HG03442 (cell line): ENCODE results near the gene FAM174C.
"Not testable (repeated sequence)": the region's sequence is repeated elsewhere in the genome, so short reads cannot be mapped to it uniquely, and the experiment has no call there.

Experiments used
- ATAC-seq: cut with Tn5 transposase; IDR thresholded peaks from one replicate; pipeline ENCODE4 v1.9.1; 2021; ENCODE audit warnings: mild to moderate bottlenecking, moderate library complexity; ENCODE audit not compliant: unreplicated experiment

Gene FAM174C

GRCh38 chr19:1317274-1318003 is 42.1 kb downstream of the FAM174C start:
- ATAC-seq = no peak

DNA sequence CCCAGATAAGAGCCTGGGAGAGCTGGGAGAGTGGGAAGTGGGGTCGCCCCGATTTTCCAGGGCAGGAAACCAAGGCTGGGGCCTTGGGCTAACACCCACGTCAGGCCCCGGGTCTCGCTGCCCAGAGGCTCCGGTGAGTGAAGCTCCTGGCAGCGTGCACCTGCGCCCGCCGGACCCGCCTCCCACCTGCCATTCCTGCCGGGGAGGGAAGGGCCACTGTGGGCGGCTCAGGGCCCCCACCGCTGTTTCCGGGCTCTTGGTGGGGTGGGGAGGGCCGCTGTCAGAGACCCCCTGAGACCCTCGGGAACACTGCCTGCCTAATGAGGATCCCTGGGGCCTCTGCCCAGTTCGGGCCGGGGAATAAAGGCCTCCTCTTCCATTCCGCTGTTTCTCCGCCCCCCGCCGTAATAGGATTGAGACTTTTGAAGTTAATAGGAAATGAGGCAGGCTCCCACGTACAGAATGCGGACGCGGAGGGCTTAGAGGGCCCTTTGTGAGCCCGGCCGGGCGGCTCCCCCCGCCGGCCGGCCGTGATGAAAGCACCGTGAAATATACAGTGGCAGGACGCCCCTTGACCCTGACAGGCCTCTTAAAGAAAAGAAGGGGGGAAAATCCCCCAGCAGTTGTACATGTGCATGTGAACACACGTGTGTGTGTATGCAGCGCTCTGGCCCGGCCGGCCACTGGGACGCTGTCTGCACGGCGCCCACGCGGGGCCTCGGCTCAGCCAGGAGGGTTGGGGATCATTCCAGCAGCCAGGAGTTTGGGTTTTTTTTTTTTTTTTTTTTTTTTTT is 43.5 kb downstream of the FAM174C start:
- ATAC-seq = no peak

GRCh38 chr19:1320282-1320650 is 44.9 kb downstream of the FAM174C start:
- not testable (repeated sequence) for ATAC-seq

DNA sequence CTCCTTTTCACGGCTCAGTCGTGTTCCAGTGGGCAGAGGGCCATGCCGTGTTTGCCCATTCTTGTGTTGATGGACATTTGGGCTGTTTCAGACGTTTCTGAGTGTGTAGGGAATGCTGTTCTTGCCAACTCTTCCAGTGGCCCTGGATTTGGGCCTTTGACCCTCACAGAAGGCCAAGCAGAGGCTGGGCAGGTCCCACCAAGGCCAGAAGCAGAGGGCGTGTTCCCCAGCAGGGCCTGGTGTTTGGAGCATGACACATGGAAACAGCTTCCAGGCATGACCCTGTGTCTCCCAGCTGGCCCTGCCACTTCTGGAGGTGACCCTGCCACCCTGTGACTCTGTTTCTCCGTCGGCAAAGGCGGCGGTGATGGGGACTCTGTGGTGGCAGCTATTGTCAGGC is 46.2 kb downstream of the FAM174C start:
- ATAC-seq = no peak

DNA sequence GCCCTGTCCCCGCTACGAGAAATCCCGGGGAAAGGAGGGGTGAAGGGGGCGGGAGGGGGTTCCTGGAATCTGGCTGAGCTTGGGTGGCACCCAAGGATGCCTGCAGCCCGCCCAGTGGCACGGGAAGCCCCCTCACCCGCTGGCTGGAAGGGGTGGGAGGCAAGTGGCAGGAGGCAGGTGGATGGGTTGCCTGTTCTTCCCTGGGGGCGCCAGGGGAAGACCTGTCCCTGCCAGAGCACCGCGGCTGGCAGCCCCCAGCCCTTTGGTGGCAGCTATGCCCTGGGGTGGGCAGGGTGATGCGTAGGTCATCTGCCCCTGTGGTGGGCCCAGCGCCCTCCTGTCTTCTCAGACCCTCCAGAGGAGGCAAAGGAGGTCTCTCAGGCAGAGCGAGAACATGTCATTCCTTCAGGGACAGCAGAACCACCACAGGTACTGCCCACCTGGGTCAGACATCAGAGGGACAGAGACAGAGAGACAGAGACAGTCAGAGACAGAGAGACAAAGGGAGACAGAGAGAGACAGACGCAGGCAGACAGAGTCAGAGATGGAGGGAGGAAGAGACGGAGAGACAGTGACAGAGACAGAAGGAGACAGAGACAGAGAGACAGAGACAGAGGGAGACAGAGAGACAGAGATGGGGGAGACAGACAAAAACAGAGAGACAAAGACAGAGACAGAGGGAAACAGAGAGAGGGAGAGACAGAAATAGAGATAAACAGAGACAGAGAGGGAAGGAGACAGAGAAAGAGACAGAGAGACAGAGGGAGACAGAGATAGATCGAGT is 47.1 kb downstream of the FAM174C start:
- no peak for ATAC-seq

DNA sequence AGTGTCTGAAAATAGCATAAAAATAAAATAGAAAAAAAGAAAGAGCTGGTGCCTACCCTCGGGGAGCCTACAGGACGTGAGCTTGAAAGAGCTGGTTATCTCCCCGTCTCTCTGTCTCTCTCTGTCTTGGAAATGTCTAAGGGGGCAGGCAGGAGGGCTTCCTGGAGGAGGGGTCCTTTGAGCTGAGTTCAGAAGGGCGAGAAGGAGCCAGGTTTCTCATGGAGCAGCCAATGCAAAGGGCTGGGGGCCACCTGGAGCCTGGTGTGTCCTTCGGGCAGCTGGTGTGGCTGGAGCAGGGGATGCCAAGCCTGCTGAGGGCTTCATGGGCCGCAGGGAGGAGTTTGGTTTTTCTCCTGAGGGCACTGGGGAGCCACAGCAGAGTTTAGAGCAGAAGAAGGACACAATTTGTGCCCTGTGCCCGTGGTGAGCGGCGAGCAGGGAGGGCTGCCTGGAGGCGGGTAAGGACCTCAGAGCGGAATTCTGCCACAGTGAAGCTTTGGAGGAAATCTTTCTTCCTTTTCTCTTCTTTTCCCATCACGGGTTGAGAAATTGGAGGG is 49.0 kb downstream of the FAM174C start:
- no peak for ATAC-seq

GRCh38 chr19:1324806-1325567 is 49.7 kb downstream of the FAM174C start:
- no peak for ATAC-seq

DNA sequence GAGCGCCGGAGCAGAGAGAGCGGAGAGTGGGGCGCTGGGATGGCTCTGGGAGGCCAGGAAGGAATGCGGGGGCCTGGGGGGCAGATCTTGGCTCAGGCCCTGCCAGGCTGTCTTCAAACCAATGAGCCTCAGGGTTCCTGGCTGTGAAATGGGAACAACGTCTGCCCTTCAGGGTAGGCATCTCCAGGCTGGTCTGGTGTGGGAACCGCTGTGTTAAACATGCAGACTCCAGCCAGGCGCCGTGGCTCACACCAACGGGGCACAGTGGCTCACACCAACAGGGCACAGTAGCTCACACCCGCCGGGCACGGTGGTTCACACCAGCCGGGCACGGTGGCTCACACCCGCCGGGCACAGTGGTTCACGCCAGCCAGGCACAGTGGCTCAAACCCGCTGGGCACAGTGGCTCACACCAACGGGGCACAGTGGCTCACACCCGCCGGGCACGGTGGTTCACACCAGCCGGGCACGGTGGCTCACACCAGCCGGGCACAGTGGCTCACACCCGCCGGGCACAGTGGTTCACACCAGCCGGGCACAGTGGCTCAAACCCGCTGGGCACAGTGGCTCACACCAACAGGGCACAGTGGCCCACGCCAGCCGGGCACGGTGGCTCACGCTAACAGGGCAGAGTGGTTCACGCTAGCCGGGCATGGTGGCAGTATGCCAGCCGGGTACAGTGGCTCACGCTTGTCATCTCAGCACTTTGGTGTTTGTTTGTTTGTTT is 50.4 kb downstream of the FAM174C start:
- no peak for ATAC-seq

DNA sequence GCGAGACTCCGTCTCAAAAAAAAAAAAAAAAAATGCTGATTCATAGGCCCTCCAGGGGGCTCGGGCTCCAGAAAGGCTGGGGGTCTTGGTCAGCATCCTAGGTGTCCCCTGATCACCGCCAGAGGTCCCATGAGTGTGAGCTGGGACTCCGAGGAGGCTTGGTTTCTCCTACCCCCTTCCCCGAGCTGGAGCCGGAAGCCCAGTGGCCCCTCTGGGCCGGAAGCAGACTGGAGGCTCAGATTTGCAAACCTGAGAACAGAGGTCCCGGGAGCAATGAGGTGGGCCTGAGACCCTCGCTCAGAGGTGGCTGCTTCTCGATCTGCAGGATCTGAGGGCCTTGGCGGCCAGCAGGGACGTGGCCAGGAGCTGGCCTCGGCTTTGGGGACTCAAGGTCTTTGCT is 51.8 kb downstream of the FAM174C start:
- no peak for ATAC-seq
